Lung (tissue), 12 donors: ENCODE data around the gene PKP3. TPM values are rescaled to one million over a fixed set of nuclear protein-coding genes. Genes with fewer than 3 reads are reported as not detected.

ENCODE experiments used
- ATAC-seq: fragments of 200-7000 bp; cut with Tn5 transposase; one replicate; pipeline ENCODE4 v1.9.1; 2020; ENCODE audit warnings: moderate number of reproducible peaks; ENCODE audit not compliant: insufficient read depth, low FRiP score
- DNase-seq, 3 donors: peaks; one replicate each; pipeline ENCODE4 v3.0.0-alpha.2; 2013 to 2017
- H3K27ac ChIP-seq, 2 donors: one replicate each; pipeline ENCODE4 v1.5.1; 2013; ENCODE audit warnings: mild to moderate bottlenecking in 2 of 2, moderate library complexity in 2 of 2, control low read depth in 1 of 2, inconsistent platforms in 1 of 2, low read depth in 1 of 2, low read length in 1 of 2
- H3K27me3 ChIP-seq, 3 donors: one replicate each; pipeline ENCODE4 v1.5.1; 2013; ENCODE audit warnings: low read length in 2 of 3; ENCODE audit not compliant: control insufficient read depth in 3 of 3, insufficient read depth in 3 of 3
- H3K36me3 ChIP-seq, 4 donors: one replicate each; pipeline ENCODE4 v1.5.1; 2013; ENCODE audit warnings: low read length in 4 of 4, mild to moderate bottlenecking in 1 of 4, moderate library complexity in 1 of 4; ENCODE audit not compliant: control insufficient read depth in 4 of 4, insufficient read depth in 4 of 4
- H3K4me1 ChIP-seq, 5 donors: one replicate each; pipeline ENCODE4 v1.5.1; 2013; ENCODE audit warnings: low read length in 5 of 5, mild to moderate bottlenecking in 2 of 5, moderate library complexity in 1 of 5; ENCODE audit not compliant: control insufficient read depth in 5 of 5, insufficient read depth in 5 of 5
- H3K4me3 ChIP-seq: one replicate; pipeline ENCODE4 v1.5.1; 2013; ENCODE audit warnings: mild to moderate bottlenecking, control low read depth, moderate library complexity
- H3K9ac ChIP-seq, 2 donors: one replicate each; pipeline ENCODE4 v1.5.1; 2013; ENCODE audit warnings: low read length in 2 of 2, control low read depth in 1 of 2; ENCODE audit not compliant: insufficient read depth in 1 of 2
- H3K9me3 ChIP-seq, 4 donors: one replicate each; pipeline ENCODE4 v1.5.1; 2013; ENCODE audit warnings: low read length in 3 of 4, mild to moderate bottlenecking in 1 of 4, moderate library complexity in 1 of 4; ENCODE audit not compliant: control insufficient read depth in 4 of 4, insufficient read depth in 3 of 4
- CTCF ChIP-seq: IDR thresholded peaks from 2 replicates; pipeline ENCODE4 v1.5.1; 2012; ENCODE audit warnings: mild to moderate bottlenecking; ENCODE audit errors: control extremely low read depth, extremely low read depth
- WGBS, 2 donors: extraction: QIAGEN DNeasy Blood & Tissue Kit; methylation state at CpG; one replicate each; pipeline ENCODE4 v1.1.7; 2013; 5-methylcytosine and 5-hydroxymethylcytosine counted together
- polyA plus RNA-seq, 2 donors: library from polyadenylated mRNA; stranded (reverse); fragments of 200-250 nt; gene quantifications; one replicate each; pipeline ENCODE4 v1.2.1, GENCODE V29; 2013
- total RNA-seq, 2 donors: library from RNA; depleted of rRNA in 1 of 2; stranded (reverse); fragments of >200 nt in 1 of 2; gene quantifications; one replicate each; pipeline ENCODE4 v1.2.1, GENCODE V29; 2014 to 2021
- donor health status: control.
- donor health status: control.
- donor health status: Bipolar disorder and iron deficiency.
- donor health status: healthy.
- donor health status: DM: yes; HTN: yes; CAD: no.

PKP3 gene
- total and polyA plus RNA-seq, 4 donors: 15.7 to 63.1 (median 40.3) TPM

DNA sequence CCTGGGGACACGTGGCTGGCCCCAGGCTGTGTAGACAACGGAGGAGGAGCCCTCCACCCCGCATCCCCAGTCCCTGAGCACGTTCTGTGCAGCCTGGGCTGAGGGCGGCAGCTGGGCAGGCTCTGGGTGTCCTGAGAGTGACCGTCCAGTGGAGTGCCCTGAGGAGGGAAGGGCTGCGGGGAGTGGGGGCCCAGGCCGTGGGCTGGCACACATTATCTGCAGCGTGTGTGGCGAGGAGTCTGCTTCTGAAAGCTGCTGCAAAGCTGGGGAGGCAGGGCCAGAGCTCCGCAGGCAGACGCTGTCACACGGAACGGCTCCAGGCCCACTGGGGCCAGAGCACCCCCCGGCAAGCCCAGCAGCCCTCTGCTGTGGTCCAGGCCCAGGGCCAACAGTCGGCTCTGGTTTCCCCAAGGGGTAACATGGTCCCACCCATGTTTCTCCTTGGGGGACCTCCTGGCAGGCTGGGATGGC is 48.6 kb downstream of the PKP3 start:
- WGBS, 2 donors: 67 to 78% methylated on average over 15 to 16 of the region's 16 CpGs
- no peak for DNase-seq
- H3K9me3 ChIP-seq: no peaks in the 10 kb centered on the region
- no peaks in the 10 kb centered on the region for H3K27me3 ChIP-seq
- H3K27ac ChIP-seq: no peak overlapping the region
- no peak for ATAC-seq
- H3K9ac ChIP-seq: no peak overlapping the region
- peaks cover 0 to 9% (median 0%) of the 10 kb centered on the region in 5 donors for H3K4me1 ChIP-seq
- H3K4me3 ChIP-seq: no peak overlapping the region
- no peaks in the 10 kb centered on the region for H3K36me3 ChIP-seq
- TF ChIP-seq CTCF: no peak

GRCh38 chr11:443542-444199 is 49.7 kb downstream of the PKP3 start:
- 73 to 77% methylated on average over 16 of the region's 16 CpGs for WGBS, 2 donors
- H3K9ac ChIP-seq: no peak overlapping the region
- no peaks in the 10 kb centered on the region for H3K9me3 ChIP-seq
- H3K36me3 ChIP-seq: no peaks in the 10 kb centered on the region
- H3K27me3 ChIP-seq: no peaks in the 10 kb centered on the region
- ATAC-seq: no peak
- no peak overlapping the region for H3K4me3 ChIP-seq
- peak overlapping the region in 1 of 2 donors; percentile 20 for H3K27ac ChIP-seq
- TF ChIP-seq CTCF: no peak
- DNase-seq: peak in 1 of 3 donors; percentile 21
- H3K4me1 ChIP-seq: peaks cover 0 to 14% (median 4%) of the 10 kb centered on the region in 5 donors

DNA sequence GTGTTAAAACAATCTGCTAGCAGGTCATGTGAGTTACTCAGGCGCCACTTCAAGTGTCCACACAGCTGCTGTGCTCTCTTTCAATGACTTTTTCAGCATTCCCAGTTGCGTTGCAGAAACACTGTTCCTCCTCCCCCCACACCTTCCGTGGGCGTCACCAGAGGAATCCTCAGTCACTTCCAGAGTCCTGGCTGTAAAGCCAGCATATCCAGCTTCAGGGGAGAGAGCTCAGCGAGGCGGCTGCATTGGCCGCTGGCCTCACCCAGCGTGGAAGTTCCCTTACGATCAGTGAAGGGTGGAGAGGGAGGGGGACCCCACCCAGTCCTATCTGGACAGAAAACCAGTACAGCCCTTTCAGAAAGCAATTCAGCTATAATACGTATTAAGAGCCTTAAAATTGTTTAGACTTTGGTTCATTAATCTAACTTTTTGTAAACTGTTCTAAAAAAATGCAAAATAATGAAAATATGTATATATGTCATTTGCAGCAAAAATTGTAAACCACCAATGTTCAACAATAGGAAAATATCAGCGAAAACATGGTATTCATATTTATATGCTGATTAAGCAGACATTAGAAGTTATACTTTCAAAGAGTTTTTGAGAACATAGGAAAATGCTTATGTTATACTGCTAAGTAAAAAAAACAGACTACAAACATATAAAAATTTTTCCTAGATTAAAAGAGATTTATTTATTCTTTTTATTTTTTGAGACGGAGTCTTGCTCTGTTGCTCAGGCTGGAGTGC is 50.6 kb downstream of the PKP3 start:
- Histone ChIP-seq H3K36me3 (no peaks in the 10 kb centered on the region), H3K9me3 (no peaks in the 10 kb centered on the region), H3K4me3 (no peak overlapping the region), H3K27me3 (no peaks in the 10 kb centered on the region), H3K27ac (peak overlapping the region in 1 of 2 donors; percentile 57), H3K4me1 (peaks cover 0 to 21% (median 4%) of the 10 kb centered on the region in 5 donors), H3K9ac (peak overlapping the region in 1 of 2 donors; percentile 25)
- no peak for TF ChIP-seq CTCF
- ATAC-seq: no peak
- 34 to 47% methylated on average over 12 of the region's 12 CpGs for WGBS, 2 donors
- peak; percentile 40 to 57 (median 52) for DNase-seq
